ENCODE results near the gene ALDH1L2.
A peak's percentile ranks its signal among the peaks of the same experiment; 100 is the strongest.
"Not testable (repeated sequence)": the region's sequence is repeated elsewhere in the genome, so short reads cannot be mapped to it uniquely, and the experiment has no call there.

Gene ALDH1L2

DNA sequence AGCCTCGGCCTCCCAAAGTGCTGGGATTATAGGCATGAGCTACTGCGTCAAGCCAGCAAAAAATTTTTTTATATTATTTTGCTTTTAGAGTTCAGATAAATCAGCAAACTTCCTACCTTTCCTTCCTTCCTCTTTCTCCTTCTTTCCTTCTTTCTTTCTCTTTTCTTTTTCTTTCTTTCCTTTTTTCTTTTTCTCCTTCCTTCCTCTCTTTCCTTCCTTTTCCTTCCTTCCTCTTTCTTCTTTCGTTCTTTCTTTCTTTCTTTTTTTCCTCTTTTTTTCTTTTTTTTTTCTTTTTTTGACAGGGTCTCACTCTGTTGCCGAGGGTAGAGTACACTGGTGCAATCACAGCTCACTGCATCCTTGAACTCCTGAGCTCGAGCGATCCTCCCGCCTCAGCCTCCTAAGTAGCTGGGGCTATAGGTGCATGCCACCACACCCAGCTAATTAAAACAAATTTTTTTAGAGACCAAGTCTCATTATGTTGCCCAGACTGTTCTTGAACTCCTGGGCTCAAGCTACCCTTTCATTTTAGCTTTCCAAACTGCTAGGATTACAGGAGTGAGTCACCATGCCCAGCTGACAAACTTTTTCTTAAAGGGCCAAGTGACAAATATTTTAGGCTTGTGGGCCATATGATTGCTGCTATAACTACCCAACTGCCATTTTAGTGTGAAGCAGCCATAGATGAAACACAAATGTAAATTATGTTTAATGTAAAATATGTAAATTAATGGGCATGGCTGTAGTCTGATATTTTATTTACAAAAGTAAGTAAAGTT, 16.1 kb upstream of the ALDH1L2 start:
- no peak for ATAC-seq (replicated peaks)
- Mint-ChIP-seq H3K27ac (peak overlapping the region; percentile 74), H3K9me3 (peaks cover 10 to 12% of the 10 kb centered on the region in 2 donors), H3K27me3 (peaks cover 3 to 6% of the 10 kb centered on the region in 2 donors), H3K4me1 (peaks cover 3 to 6% of the 10 kb centered on the region in 2 donors), H3K36me3 (peaks cover 3 to 4% of the 10 kb centered on the region in 2 donors), H3K4me3 (no peak overlapping the region)
- DNase-seq = no peak

DNA sequence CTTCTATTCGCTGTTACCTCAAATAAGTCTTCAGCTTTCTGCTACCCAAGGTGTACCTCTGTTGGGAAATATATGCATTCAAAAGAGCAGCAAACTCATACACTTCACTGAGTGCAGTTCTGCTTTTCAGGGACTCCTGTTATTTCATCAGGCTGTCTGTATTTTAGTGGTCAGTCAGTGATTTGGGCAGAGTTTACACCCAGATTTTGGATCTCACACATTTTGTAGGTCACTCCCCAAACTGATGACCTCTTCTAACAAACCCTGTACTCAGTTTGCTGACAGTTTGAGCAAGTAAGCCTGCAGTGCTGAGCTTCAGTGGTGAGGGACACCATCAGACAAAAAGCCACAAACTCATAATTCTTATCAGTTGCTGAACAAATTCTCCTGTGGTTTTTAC, 15.1 kb upstream of the ALDH1L2 start:
- Mint-ChIP-seq H3K27ac (no peak overlapping the region), H3K36me3 (peaks cover 3 to 7% of the 10 kb centered on the region in 2 donors), H3K4me3 (no peak overlapping the region), H3K4me1 (peaks cover 3 to 6% of the 10 kb centered on the region in 2 donors), H3K27me3 (peaks cover 3 to 6% of the 10 kb centered on the region in 2 donors), H3K9me3 (peaks cover 9 to 12% of the 10 kb centered on the region in 2 donors)
- no peak for ATAC-seq (replicated peaks)
- no peak for DNase-seq

GRCh38 chr12:105095338-105095737, 11.1 kb upstream of the ALDH1L2 start:
- peaks cover 8 to 13% of the 10 kb centered on the region in 2 donors for H3K27me3 Mint-ChIP-seq
- ATAC-seq (replicated peaks); H3K27ac Mint-ChIP-seq; H3K36me3 Mint-ChIP-seq; H3K4me1 Mint-ChIP-seq; DNase-seq; H3K4me3 Mint-ChIP-seq: not testable (repeated sequence)
- peaks cover 9 to 12% of the 10 kb centered on the region in 2 donors for H3K9me3 Mint-ChIP-seq

GRCh38 chr12:105092336-105092735, 8.1 kb upstream of the ALDH1L2 start:
- no peak overlapping the region for H3K4me3 Mint-ChIP-seq
- H3K36me3 Mint-ChIP-seq = peaks cover 3 to 7% of the 10 kb centered on the region in 2 donors
- H3K27me3 Mint-ChIP-seq = peaks cover 5 to 7% of the 10 kb centered on the region in 2 donors
- ATAC-seq (replicated peaks) (no peak), DNase-seq (no peak)
- H3K4me1 Mint-ChIP-seq = peaks cover 0 to 1% of the 10 kb centered on the region in 2 donors
- peaks cover 8 to 12% of the 10 kb centered on the region in 2 donors for H3K9me3 Mint-ChIP-seq
- H3K27ac Mint-ChIP-seq = no peak overlapping the region

- peaks cover 0 to 1% of the 10 kb centered on the region in 2 donors for H3K4me1 Mint-ChIP-seq
- H3K4me3 Mint-ChIP-seq = no peak overlapping the region
- no peak overlapping the region for H3K27ac Mint-ChIP-seq
- DNase-seq = no peak
- ATAC-seq (replicated peaks) = no peak
- peaks cover 3 to 8% of the 10 kb centered on the region in 2 donors for H3K36me3 Mint-ChIP-seq
- H3K9me3 Mint-ChIP-seq = peaks cover 9 to 14% of the 10 kb centered on the region in 2 donors
- H3K27me3 Mint-ChIP-seq = peaks cover 5 to 7% of the 10 kb centered on the region in 2 donors
These were observed 7.4 kb upstream of the ALDH1L2 start for GRCh38 chr12:105091476-105092206.

GRCh38 chr12:105090361-105090760, 6.1 kb upstream of the ALDH1L2 start:
- Mint-ChIP-seq H3K4me1 (peaks cover 0 to 1% of the 10 kb centered on the region in 2 donors), H3K4me3 (no peak overlapping the region), H3K9me3 (peaks cover 4 to 8% of the 10 kb centered on the region in 2 donors)

DNA sequence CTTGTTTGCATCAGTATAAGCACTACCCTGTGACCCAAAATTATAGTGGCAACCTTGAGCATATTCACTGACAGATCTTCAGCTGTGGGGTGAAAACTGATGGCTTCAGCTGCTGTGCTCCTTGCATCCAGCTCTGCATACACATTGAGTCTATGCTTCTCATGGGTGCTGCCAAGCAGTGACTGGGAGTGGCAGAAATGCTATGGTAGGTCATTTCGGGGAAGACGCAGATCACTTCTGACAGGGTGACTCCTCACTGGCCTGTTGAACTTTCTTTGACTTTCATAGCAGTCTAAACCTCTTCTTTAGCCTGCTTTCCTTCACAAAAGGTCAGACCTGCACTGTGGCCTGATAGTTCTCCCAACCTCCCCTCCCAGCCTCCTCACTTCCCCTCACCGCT, 5.6 kb upstream of the ALDH1L2 start:
- peaks cover 0 to 1% of the 10 kb centered on the region in 2 donors for H3K4me1 Mint-ChIP-seq
- H3K27me3 Mint-ChIP-seq = peaks cover 7 to 9% of the 10 kb centered on the region in 2 donors
- ATAC-seq (replicated peaks) (no peak), DNase-seq (no peak)
- H3K27ac Mint-ChIP-seq = no peak overlapping the region
- peaks cover 2 to 9% of the 10 kb centered on the region in 2 donors for H3K9me3 Mint-ChIP-seq
- H3K36me3 Mint-ChIP-seq = peaks cover 0 to 11% of the 10 kb centered on the region in 2 donors
- H3K4me3 Mint-ChIP-seq = no peak overlapping the region

More at GRCh38 chr12:105090361-105090760, 6.1 kb upstream of the ALDH1L2 start:
- H3K27ac Mint-ChIP-seq = no peak overlapping the region
- H3K27me3 Mint-ChIP-seq = peaks cover 7 to 8% of the 10 kb centered on the region in 2 donors
- ATAC-seq (replicated peaks) (no peak), DNase-seq (no peak)
- H3K36me3 Mint-ChIP-seq = peaks cover 0 to 14% of the 10 kb centered on the region in 2 donors

- Mint-ChIP-seq H3K9me3 (peaks cover 2 to 9% of the 10 kb centered on the region in 2 donors), H3K27ac (peak overlapping the region; percentile 47), H3K4me3 (peak overlapping the region in 1 of 2 donors; percentile 37), H3K4me1 (peaks cover 8 to 10% of the 10 kb centered on the region in 2 donors), H3K27me3 (peaks cover 15 to 18% of the 10 kb centered on the region in 2 donors), H3K36me3 (peaks cover 0 to 11% of the 10 kb centered on the region in 2 donors)
- ATAC-seq (replicated peaks) (no peak), DNase-seq (no peak)
These were observed 1.2 kb upstream of the ALDH1L2 start for GRCh38 chr12:105085501-105085900.

DNA sequence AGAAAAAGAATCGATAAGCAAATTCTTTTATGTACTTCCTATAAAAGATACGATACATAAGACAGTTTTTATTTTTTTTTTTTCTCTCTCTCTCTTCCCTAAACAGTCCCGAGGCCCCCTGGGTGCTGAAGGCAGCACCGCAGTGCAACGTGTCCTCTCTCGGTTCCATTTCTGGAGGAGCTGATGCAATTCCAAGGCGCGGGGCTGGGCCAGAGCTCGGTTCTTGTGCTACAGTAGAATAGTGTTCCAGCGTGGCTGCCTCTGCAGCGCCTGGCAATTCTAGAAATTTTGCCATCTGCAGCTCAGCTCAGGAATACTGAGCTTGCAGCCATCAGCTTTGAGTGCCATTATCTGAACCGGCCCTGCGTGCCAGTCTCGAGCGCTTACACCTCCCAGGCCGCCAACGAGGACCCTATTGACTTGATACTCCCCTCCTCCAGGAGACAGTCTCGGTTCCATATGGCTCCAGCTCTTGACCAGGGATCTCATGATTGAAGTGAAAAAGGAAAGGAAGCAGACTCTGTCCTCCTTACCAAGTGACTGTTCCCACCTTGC, 630 bp downstream of the ALDH1L2 start:
- H3K27ac Mint-ChIP-seq = no peak overlapping the region
- no peak for DNase-seq

GRCh38 chr12:105083031-105083430, 1.2 kb downstream of the ALDH1L2 start:
- H3K4me1 Mint-ChIP-seq = peaks cover 7 to 10% of the 10 kb centered on the region in 2 donors
- peaks cover 15 to 18% of the 10 kb centered on the region in 2 donors for H3K27me3 Mint-ChIP-seq
- peaks cover 0 to 11% of the 10 kb centered on the region in 2 donors for H3K36me3 Mint-ChIP-seq
- peaks cover 2 to 9% of the 10 kb centered on the region in 2 donors for H3K9me3 Mint-ChIP-seq
- DNase-seq (no peak), ATAC-seq (replicated peaks) (no peak)
- no peak overlapping the region for H3K4me3 Mint-ChIP-seq
- H3K27ac Mint-ChIP-seq = no peak overlapping the region

More for the DNA sequence above, 630 bp downstream of the ALDH1L2 start:
- Mint-ChIP-seq H3K27me3 (peaks cover 15 to 18% of the 10 kb centered on the region in 2 donors), H3K9me3 (peaks cover 2 to 9% of the 10 kb centered on the region in 2 donors), H3K4me1 (peaks cover 7 to 10% of the 10 kb centered on the region in 2 donors), H3K36me3 (peaks cover 0 to 11% of the 10 kb centered on the region in 2 donors), H3K4me3 (peak overlapping the region; percentile 74 to 79)
- peak; percentile 34 to 48 for ATAC-seq (replicated peaks)

GRCh38 chr12:105078712-105079570, 5.3 kb downstream of the ALDH1L2 start:
- H3K27ac Mint-ChIP-seq = no peak overlapping the region
- no peaks in the 10 kb centered on the region for H3K9me3 Mint-ChIP-seq
- H3K4me3 Mint-ChIP-seq = no peak overlapping the region

GRCh38 chr12:105077435-105077834, 6.8 kb downstream of the ALDH1L2 start:
- H3K9me3 Mint-ChIP-seq = no peaks in the 10 kb centered on the region

More at GRCh38 chr12:105078712-105079570, 5.3 kb downstream of the ALDH1L2 start:
- DNase-seq = no peak
- H3K27me3 Mint-ChIP-seq = peaks cover 10 to 17% of the 10 kb centered on the region in 2 donors
- no peaks in the 10 kb centered on the region for H3K36me3 Mint-ChIP-seq
- H3K4me1 Mint-ChIP-seq = peaks cover 5 to 7% of the 10 kb centered on the region in 2 donors
- ATAC-seq (replicated peaks) = no peak

GRCh38 chr12:105076913-105077312, 7.3 kb downstream of the ALDH1L2 start:
- H3K4me3 Mint-ChIP-seq = no peak overlapping the region
- ATAC-seq (replicated peaks) (no peak), DNase-seq (no peak)
- H3K9me3 Mint-ChIP-seq = no peaks in the 10 kb centered on the region
- H3K4me1 Mint-ChIP-seq = no peaks in the 10 kb centered on the region
- no peak overlapping the region for H3K27ac Mint-ChIP-seq
- H3K27me3 Mint-ChIP-seq = no peaks in the 10 kb centered on the region
- H3K36me3 Mint-ChIP-seq = no peaks in the 10 kb centered on the region

More at GRCh38 chr12:105077435-105077834, 6.8 kb downstream of the ALDH1L2 start:
- H3K4me1 Mint-ChIP-seq = no peaks in the 10 kb centered on the region
- no peak overlapping the region for H3K4me3 Mint-ChIP-seq
- ATAC-seq (replicated peaks) (no peak), DNase-seq (no peak)
- H3K36me3 Mint-ChIP-seq = no peaks in the 10 kb centered on the region
- H3K27ac Mint-ChIP-seq = no peak overlapping the region
- H3K27me3 Mint-ChIP-seq = peaks cover 0 to 4% of the 10 kb centered on the region in 2 donors

All from stimulated activated naive B cell treated with anti-CD40 and anti-IgM and Interleukin-4, amounts not matched to agents 10 μg/mL and 1 μg/mL and 100 μg/mL, for 72 hours (primary cell).